A549 (cell line): ENCODE measurements around the gene KIRREL2. TPM values are rescaled to one million over a fixed set of nuclear protein-coding genes. Genes with fewer than 3 reads are reported as not detected.

Experiments used
- ATAC-seq, 2 experiments: fragments of 200-7000 bp in 1 of 2; fragments of >200 bp in 1 of 2; cut with Nextera tagmentation in 1 of 2; cut with Tn5 transposase in 1 of 2; 3 replicates each; pipeline versions ENCODE4 v1.8.0 to v1.9.1; 2018 to 2020; ENCODE audit warnings: mild to moderate bottlenecking in 1 of 2, moderate library complexity in 1 of 2
- CTCF ChIA-PET: fragments of 300-600 bp; sonication (Branson Sonifier 250); formaldehyde crosslinking; extraction: SDS; loops from one replicate; lab custom pipeline; 2021; ENCODE audit warnings: antibody characterized with exemption, inconsistent platforms; lab: Yijun Ruan, JAX
- POLR2A ChIA-PET: fragments of 350-600 bp; formaldehyde crosslinking; extraction: SDS; loops from one replicate; lab custom pipeline; 2021; ENCODE audit warnings: antibody characterized with exemption, inconsistent platforms; lab: Yijun Ruan, JAX
- DNase-seq, 2 experiments: peaks; one replicate each; pipeline versions ENCODE4 v3.0.0 to v3.0.0-alpha.2; 2011 to 2016; ENCODE audit warnings: low read depth in 1 of 2, low spot score in 1 of 2
- FAIRE-seq: peaks from 2 replicates; lab custom pipeline; 2011; peaks lifted over from hg19 to GRCh38; lab: Jason Lieb, UNC
- H3K27ac ChIP-seq, 2 experiments: fragments of >200 bp; sonication (Bioruptor Twin); formaldehyde crosslinking; 3 replicates each; pipeline ENCODE4 v1.5.1; 2016 to 2017
- H3K4me1 ChIP-seq: fragments of >200 bp; sonication (Bioruptor Twin); formaldehyde crosslinking; 3 replicates; pipeline ENCODE4 v1.6.1; 2016
- H3K4me2 ChIP-seq: fragments of >200 bp; sonication (Bioruptor Twin); formaldehyde crosslinking; 3 replicates; pipeline ENCODE4 v1.6.1; 2016
- H3K4me3 ChIP-seq: fragments of >200 bp; sonication (Bioruptor Twin); formaldehyde crosslinking; 3 replicates; pipeline ENCODE4 v1.5.1; 2016
- H3K9me3 ChIP-seq: fragments of >200 bp; sonication (Bioruptor Twin); formaldehyde crosslinking; 3 replicates; pipeline ENCODE4 v1.6.1; 2016
- BHLHE40 ChIP-seq: IDR thresholded peaks from 2 replicates; pipeline ENCODE4 v1.6.1; 2012; ENCODE audit warnings: low read depth, low read length, inconsistent platforms
- CBX2 ChIP-seq: fragments of 200-600 bp; sonication (generic); IDR thresholded peaks from 2 replicates; pipeline ENCODE4 v1.6.1; 2016; ENCODE audit warnings: low read depth, mild to moderate bottlenecking, borderline replicate concordance
- CBX8 ChIP-seq: fragments of 200-600 bp; sonication (generic); IDR thresholded peaks from 2 replicates; pipeline ENCODE4 v1.6.1; 2016
- CEBPB ChIP-seq, 2 experiments: fragments of >200 bp in 1 of 2; sonication (Bioruptor Twin) in 1 of 2; formaldehyde crosslinking in 1 of 2; IDR thresholded peaks; 2 replicates each; pipeline ENCODE4 v1.6.1; 2012 to 2016
- CHD2 ChIP-seq: fragments of 150-350 bp; IDR thresholded peaks from 2 replicates; pipeline ENCODE4 v1.6.1; 2014; ENCODE audit warnings: low read length; ENCODE audit not compliant: partially characterized antibody
- E2F6 ChIP-seq: IDR thresholded peaks from 2 replicates; pipeline ENCODE4 v1.6.1; 2012; ENCODE audit warnings: low read depth, borderline replicate concordance
- EHMT2 ChIP-seq: fragments of 200-600 bp; sonication (generic); IDR thresholded peaks from 2 replicates; pipeline ENCODE4 v1.6.1; 2016; ENCODE audit warnings: antibody characterized with exemption, low read depth, mild to moderate bottlenecking, moderate library complexity
- FOSL2 ChIP-seq, 2 experiments: fragments of 450-650 bp in 1 of 2; fragments of >200 bp in 1 of 2; sonication (Bioruptor Twin) in 1 of 2; formaldehyde crosslinking; IDR thresholded peaks; 2 replicates each; pipeline versions ENCODE4 v1.5.0 to v1.6.1; 2016 to 2020; ENCODE audit warnings: mild to moderate bottlenecking in 1 of 2, moderate library complexity in 1 of 2
- HDAC2 ChIP-seq: fragments of 200-600 bp; sonication (generic); IDR thresholded peaks from 2 replicates; pipeline ENCODE4 v1.6.1; 2016
- HOXA7 ChIP-seq: fragments of 250-450 bp; sonication (Bioruptor Pico); IDR thresholded peaks from 2 replicates; pipeline ENCODE4 v1.5.0; 2020; ENCODE audit warnings: mild to moderate bottlenecking, moderate library complexity
- HOXB13 ChIP-seq: fragments of 250-450 bp; sonication (Bioruptor Pico); IDR thresholded peaks from 2 replicates; pipeline ENCODE4 v1.5.0; 2020; ENCODE audit warnings: low read depth, mild to moderate bottlenecking, moderate library complexity
- HOXB5 ChIP-seq: fragments of 250-450 bp; sonication (Bioruptor Pico); IDR thresholded peaks from 2 replicates; pipeline ENCODE4 v1.5.0; 2020; ENCODE audit warnings: mild to moderate bottlenecking, moderate library complexity
- MAFK ChIP-seq: fragments of 450-650 bp; IDR thresholded peaks from 2 replicates; pipeline ENCODE4 v1.6.1; 2014; ENCODE audit not compliant: partially characterized antibody
- NFE2L2 ChIP-seq: fragments of 150-350 bp; conservative IDR thresholded peaks from 2 replicates; pipeline ENCODE4 v1.6.1; 2014; ENCODE audit warnings: low read length
- NPAS2 ChIP-seq: fragments of 250-450 bp; sonication (Bioruptor Pico); IDR thresholded peaks from 2 replicates; pipeline ENCODE4 v1.8.0; 2022; ENCODE audit warnings: mild to moderate bottlenecking, moderate library complexity, borderline replicate concordance
- PHF8 ChIP-seq: fragments of 200-600 bp; sonication (generic); IDR thresholded peaks from 2 replicates; pipeline ENCODE4 v1.6.1; 2016; ENCODE audit warnings: low read depth, mild to moderate bottlenecking, antibody characterized with exemption, moderate library complexity, borderline replicate concordance
- POLR2A ChIP-seq: IDR thresholded peaks from 2 replicates; pipeline ENCODE4 v1.6.1; 2012; ENCODE audit warnings: mild to moderate bottlenecking, low read length
- REST ChIP-seq: fragments of 200-600 bp; sonication (generic); IDR thresholded peaks from 2 replicates; pipeline ENCODE4 v1.6.1; 2016; ENCODE audit warnings: antibody characterized with exemption, mild to moderate bottlenecking, moderate library complexity
- SMC3 ChIP-seq: fragments of >200 bp; sonication (Bioruptor Twin); formaldehyde crosslinking; IDR thresholded peaks from 3 replicates; pipeline ENCODE4 v1.6.1; 2018; ENCODE audit warnings: inconsistent platforms
- SREBF2 ChIP-seq: fragments of 450-650 bp; IDR thresholded peaks from 2 replicates; pipeline ENCODE4 v1.6.1; 2014; ENCODE audit warnings: mild to moderate bottlenecking, moderate library complexity
- ZFP36 ChIP-seq: fragments of 450-650 bp; IDR thresholded peaks from 2 replicates; pipeline ENCODE4 v1.6.1; 2014; ENCODE audit warnings: borderline replicate concordance; ENCODE audit not compliant: partially characterized antibody
- ZNF302 ChIP-seq: fragments of 250-450 bp; sonication (Bioruptor Pico); IDR thresholded peaks from 2 replicates; pipeline ENCODE4 v1.9.0; 2021; ENCODE audit warnings: inconsistent platforms, mild to moderate bottlenecking, moderate library complexity
- ZSCAN20 ChIP-seq: fragments of 250-450 bp; sonication (Bioruptor Pico); IDR thresholded peaks from 2 replicates; pipeline ENCODE4 v1.8.0; 2022; ENCODE audit warnings: mild to moderate bottlenecking, moderate library complexity
- WGBS: methylation state at CpG from one replicate; pipeline ENCODE4 v1.1.6; 2017; ENCODE audit errors: missing lambda C conversion rate; 5-methylcytosine and 5-hydroxymethylcytosine counted together
- polyA plus RNA-seq, 4 experiments: library from polyadenylated mRNA; depleted of rRNA in 3 of 4; stranded (reverse); fragments of >200 nt; fragmentation: RNase III in 1 of 4; extraction: RNeasy Plus Mini Kit Qiagen cat#74134 plus additional on column Dnase treatment in 1 of 4; gene quantifications; 2 replicates in 3 of 4; 3 replicates in 1 of 4; pipeline ENCODE4 v1.2.3, GENCODE V29; 2011 to 2017

The KIRREL2 gene
- polyA plus RNA-seq, 2 of the 4 experiments (the other 2 are of a cell fraction): 0.26 to 0.54 TPM

DNA sequence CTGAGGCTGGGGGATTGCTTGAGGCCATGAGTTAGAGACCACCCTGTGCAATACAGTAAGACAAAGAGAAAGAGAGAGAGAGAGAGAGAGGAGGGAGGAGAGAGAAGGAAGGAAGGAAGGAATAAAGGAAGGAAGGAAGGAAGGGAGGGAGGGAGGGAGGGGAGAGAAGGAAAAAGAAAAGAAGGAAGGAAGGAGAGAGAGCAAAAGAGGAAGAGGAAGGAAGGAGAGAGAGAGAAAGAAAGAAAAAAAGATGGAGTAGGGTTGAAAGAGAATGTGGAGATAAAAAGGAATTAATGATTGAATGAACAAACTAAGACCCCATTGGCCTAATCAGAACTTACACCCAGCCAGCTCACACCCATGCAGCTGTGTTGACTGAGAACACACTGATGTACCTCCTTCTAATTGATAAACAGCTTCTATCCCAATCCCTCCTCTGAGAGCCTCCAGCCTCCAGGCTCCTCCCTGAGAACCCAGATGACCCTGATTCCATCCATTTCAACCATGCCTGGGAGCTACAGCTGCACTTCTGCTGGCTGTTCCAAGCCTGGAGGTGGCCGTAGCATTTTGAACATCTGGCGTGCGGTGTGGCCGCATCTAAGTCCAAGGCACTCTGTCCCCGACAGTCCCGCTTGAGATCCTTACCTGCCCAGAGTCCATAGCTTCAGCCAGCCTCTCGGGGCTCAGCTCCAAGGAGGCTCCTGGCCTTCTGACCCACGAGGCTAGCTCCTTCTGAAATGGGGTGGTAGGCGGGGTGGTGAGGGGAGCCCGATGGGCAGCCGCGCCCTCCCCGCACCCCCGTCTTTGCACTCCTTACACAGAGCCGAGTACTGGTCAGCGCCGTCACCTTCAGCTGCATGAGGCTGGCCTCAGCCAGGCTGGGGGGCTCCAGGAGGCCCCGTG lies 45.1 kb upstream of the KIRREL2 start:
- ChIA-PET POLR2A (interaction anchor here (0.6 kb wide), 1 partner anchor 24 kb away, joined by 5 read pairs; no protein-coding TSS in a partner anchor), CTCF (interaction anchor here (0.5 to 1.7 kb wide), 7 partner anchors 12 to 362 kb away, joined by 3 to 5 read pairs (median 3); no protein-coding TSS in a partner anchor)
- no peak for TF ChIP-seq CHD2
- no peak for TF ChIP-seq HOXB13 (CRISPR knock-in tag)
- no peak for TF ChIP-seq ZNF302 (CRISPR knock-in tag)
- TF ChIP-seq MAFK: no peak
- no peak for TF ChIP-seq POLR2A
- no peak for TF ChIP-seq EHMT2
- TF ChIP-seq CBX2: no peak
- no peak for TF ChIP-seq SREBF2
- no peak for TF ChIP-seq REST
- TF ChIP-seq CEBPB (IDR thresholded peaks at IDR 0.05): no peak
- TF ChIP-seq SMC3: no peak
- TF ChIP-seq PHF8: no peak
- TF ChIP-seq E2F6: no peak
- no peak for TF ChIP-seq ZSCAN20 (CRISPR knock-in tag)
- no peak for TF ChIP-seq NFE2L2
- no peak for FAIRE-seq
- peak overlapping the region in 1 of 2 experiments; percentile 36; a peak in 2 of 6 replicates for H3K27ac ChIP-seq
- H3K4me2 ChIP-seq: no peak overlapping the region
- H3K4me3 ChIP-seq: no peak overlapping the region
- ATAC-seq: peak; percentile 22 to 34
- no peaks in the 10 kb centered on the region for H3K9me3 ChIP-seq
- DNase-seq: no peak
- H3K4me1 ChIP-seq: peaks cover 15% of the 10 kb centered on the region
- 80% methylated on average over 18 of the region's 18 CpGs for WGBS

- Histone ChIP-seq H3K4me1 (peaks cover 15% of the 10 kb centered on the region), H3K4me3 (no peak within 1 kb of the TSS), H3K4me2 (peak within 1 kb of the TSS; percentile 54), H3K9me3 (no peaks in the 10 kb centered on the region), H3K27ac (peak within 1 kb of the TSS in 1 of 2 experiments; percentile 36; a peak in 3 of 6 replicates)
- ChIA-PET CTCF (interaction anchor here (0.5 to 1.7 kb wide), 7 partner anchors 13 to 361 kb away, joined by 3 to 5 read pairs (median 3); no protein-coding TSS in a partner anchor), POLR2A (no interaction called here)
- no peak for TF ChIP-seq CHD2
- TF ChIP-seq HOXA7 (CRISPR knock-in tag): no peak
- no peak for TF ChIP-seq HOXB5 (CRISPR knock-in tag)
- no peak for TF ChIP-seq CBX8
- TF ChIP-seq FOSL2 (IDR thresholded peaks at IDR 0.05): no peak
- no peak for TF ChIP-seq FOSL2 (CRISPR knock-in tag; IDR thresholded peaks at IDR 0.05)
- TF ChIP-seq HOXB13 (CRISPR knock-in tag): no peak
- TF ChIP-seq ZFP36: no peak
- no peak for TF ChIP-seq HDAC2
- TF ChIP-seq REST: no peak
- no peak for TF ChIP-seq BHLHE40
- TF ChIP-seq POLR2A: no peak
- TF ChIP-seq NPAS2 (CRISPR knock-in tag): no peak
- DNase-seq: no peak
- no peak for FAIRE-seq
- peak; percentile 55 to 64 for ATAC-seq
- 71% methylated on average over 26 of the region's 26 CpGs for WGBS
These were observed 44.3 kb upstream of the KIRREL2 start, which contains the start of gene PRODH2 for GRCh38 chr19:35812220-35813042. TSS of gene PRODH2 (minus strand) at chr19:35812845. CDS start at chr19:35812805, 40 bp downstream.
